Measurements from ENCODE around the gene PPP2R1B.

Gene PPP2R1B

DNA sequence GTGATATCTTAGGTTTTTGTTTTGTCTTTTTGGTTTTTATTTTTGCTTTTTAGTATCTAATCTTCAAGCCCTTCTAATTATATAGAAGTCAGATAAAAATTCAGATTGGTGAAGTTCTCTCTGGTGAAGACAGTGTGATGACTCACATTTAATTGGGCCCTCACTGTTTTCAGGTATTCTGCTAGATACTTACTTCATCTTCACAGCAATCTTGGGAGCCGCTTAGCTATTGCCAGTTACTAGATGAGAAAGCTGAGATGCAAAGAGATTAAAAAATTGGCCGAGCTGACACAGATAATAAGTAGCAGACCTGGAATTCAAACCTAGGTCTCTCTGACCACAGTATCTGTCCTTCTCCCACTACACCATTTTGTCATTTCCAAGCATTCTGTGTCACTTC lies 75.0 kb downstream of the PPP2R1B start:
- no peak for FAIRE-seq

DNA sequence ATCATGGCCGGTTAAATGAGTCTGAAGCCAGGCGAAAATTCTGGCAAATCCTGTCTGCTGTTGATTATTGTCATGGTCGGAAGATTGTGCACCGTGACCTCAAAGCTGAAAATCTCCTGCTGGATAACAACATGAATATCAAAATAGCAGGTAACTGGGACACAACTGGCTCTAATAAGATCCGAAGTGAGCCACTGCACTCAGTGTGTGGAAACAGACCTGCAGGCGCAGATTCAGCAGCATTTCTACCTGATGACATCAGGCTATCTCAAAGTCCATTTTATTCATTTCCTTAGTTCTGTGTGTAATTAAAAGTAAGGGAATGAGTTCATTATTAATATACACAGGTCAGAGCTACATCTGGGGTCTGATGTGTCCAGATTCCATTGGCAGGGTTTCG lies 78.2 kb downstream of the PPP2R1B start:
- FAIRE-seq: no peak

DNA sequence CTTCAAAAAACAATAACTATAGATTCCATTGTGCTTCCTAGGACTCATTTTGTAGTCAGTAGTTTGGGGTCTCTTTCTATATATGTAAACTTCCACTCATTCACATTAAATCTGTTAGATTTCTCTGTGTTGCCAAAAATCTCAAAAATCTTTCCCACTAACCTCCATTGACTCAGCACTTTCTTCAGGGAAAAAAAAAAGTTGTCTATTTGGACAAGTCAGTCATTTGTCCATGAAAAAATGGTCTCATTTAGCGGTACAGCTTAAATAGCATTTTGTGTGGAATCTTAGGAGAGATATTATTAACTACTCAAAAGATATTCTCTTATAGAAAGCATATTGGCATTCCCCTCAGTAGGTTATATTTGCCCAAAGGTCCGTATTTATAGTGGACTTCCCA lies 81.9 kb downstream of the PPP2R1B start:
- no peak for FAIRE-seq

DNA sequence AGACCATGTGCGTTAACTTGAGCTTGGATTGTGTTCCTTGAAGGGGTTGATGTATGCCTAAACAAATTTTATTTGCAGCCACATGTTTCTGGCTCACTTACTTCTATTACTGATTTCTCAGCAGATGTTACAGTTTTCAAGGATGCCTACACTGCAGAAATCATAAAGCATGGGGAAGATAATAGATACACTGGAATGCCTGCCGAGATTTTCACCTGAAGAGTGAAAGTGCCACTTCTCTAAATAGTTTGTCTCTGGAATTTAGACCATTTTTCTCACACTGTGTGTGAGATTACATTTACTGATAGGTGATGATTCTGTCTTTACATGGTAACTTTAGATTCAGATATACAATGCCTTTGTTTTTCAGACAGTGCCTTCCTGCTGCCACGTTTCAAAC lies 82.4 kb downstream of the PPP2R1B start:
- no peak for FAIRE-seq

DNA sequence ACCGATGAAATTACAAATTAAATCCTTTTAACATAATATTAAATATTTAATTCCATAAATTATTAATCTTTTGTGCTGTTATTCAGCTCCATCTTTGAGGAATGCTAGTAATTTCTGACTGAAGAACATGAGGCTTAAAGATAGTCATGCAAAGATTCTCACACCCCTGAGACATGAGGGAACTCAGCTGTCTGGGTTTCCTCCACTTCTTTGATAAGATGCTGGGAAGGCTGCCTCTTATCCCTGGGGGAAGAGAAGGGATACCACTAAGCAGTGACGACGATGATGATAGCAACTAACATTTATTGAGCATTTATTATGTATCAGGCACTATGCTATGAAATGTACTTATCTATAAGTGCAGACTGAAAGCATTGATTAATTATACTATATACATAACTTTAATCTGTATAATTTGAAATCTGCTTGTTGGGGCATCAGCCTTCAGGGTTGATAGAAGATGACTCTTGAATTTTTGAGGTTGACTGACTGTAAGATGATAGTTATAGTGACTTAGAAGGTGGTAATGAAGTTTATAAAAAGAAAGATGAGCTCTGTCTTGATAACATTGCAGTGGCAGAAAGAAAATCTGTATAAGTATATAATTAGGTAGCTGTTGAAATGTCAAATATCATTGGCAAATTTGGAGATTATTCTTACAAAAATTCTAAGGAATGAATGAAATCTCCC lies 85.6 kb downstream of the PPP2R1B start:
- FAIRE-seq: no peak
